ENCODE results near the gene TTF1. TPM values are rescaled to one million over a fixed set of nuclear protein-coding genes. Genes with fewer than 3 reads are reported as not detected.

Gene TTF1
- total RNA-seq, 1 experiment from 2014 or later: 26.9 TPM

DNA sequence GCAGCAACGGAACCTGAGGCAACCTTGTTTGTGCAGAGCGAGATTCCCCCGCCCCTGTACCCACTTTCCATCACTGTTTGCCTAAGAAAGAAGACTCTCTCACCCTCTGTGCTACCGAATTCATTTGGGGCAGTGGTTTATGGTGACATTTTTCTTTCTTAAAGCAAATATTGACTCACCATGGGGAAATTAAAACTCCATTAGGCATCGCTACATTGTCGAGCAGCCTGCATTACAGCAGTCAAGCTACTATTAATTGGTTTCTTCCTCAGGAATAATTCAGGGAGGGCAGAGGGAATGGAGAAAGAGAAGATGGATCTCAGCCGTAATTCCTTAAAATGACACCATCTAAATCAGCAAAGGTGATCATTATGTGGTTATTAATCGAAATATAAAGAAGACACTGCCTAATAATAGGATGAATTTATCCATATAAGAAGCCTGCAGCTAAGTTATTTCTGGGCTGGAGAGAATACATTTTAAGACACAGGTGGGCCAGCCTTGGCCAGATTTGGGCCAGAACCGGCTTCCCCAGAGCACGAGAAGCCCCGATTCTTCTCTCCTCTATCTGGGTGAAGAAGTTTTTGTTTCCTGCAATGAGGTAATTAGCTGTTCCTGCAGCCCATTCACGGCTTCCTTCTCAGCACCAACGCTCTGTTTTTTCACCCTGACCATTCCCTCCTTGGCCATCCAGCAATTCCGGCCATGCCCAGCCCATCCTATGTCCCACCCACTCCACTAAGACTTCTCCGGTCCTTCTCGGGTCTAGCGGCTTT, 20.2 kb upstream of the TTF1 start:
- no peak overlapping the region for H4K91ac ChIP-seq (ENCODE audit: insufficient read length, low read depth, low read length)
- DNase-seq: no peak
- H2BK20ac ChIP-seq (ENCODE audit: low read depth, low read length, poor library complexity, severe bottlenecking): no peak overlapping the region
- H2AFZ ChIP-seq (ENCODE audit: low read length): no peak overlapping the region
- H2AK5ac ChIP-seq (ENCODE audit: insufficient read length, low read length): no peak overlapping the region
- H3K4me2 ChIP-seq (ENCODE audit: insufficient read depth, insufficient read length, low read length): no peak overlapping the region
- H3K36me3 Mint-ChIP-seq (ENCODE audit: insufficient read depth in 1 of 3, low read depth in 3 of 3): no peaks in the 10 kb centered on the region
- peaks cover 25% of the 10 kb centered on the region for H3K27me3 Mint-ChIP-seq (ENCODE audit: low read depth)
- no peaks in the 10 kb centered on the region for H3K9me3 ChIP-seq (ENCODE audit: control insufficient read depth, low read depth, low read length)
- no peak overlapping the region for H3K9ac ChIP-seq (ENCODE audit: extremely low read depth, insufficient read length, low read length)
- H4K8ac ChIP-seq (replicated peaks; ENCODE audit: insufficient read length, low read depth, low read length): no peak overlapping the region
- H3K4me1 Mint-ChIP-seq: peaks cover 36 to 50% of the 10 kb centered on the region in 2 experiments
- no CpG with 5 or more reads among the region's 17 CpGs for WGBS (ENCODE audit: extremely low coverage, insufficient read length, low lambda C conversion rate)
- H3K23ac ChIP-seq (ENCODE audit: insufficient read length, low read depth, low read length): no peak overlapping the region
- H4K20me1 ChIP-seq (ENCODE audit: control insufficient read depth, insufficient read depth, insufficient read length): no peaks in the 10 kb centered on the region
- H4K5ac ChIP-seq (ENCODE audit: insufficient read length, low read depth, low read length): no peak overlapping the region
- H3T11ph ChIP-seq (ENCODE audit: low read length): no peak overlapping the region
- no peak overlapping the region for H2BK15ac ChIP-seq (ENCODE audit: low read depth, low read length)
- H3K14ac ChIP-seq (ENCODE audit: insufficient read depth, low read length): peak overlapping the region; percentile 17; the same call in 1 of the 2 replicates
- H2BK5ac ChIP-seq (ENCODE audit: insufficient read length, low read length): no peak overlapping the region
- H3K4me3 Mint-ChIP-seq: no peak overlapping the region; a peak in 1 of 5 replicates
- TF ChIP-seq, protein P1, sequence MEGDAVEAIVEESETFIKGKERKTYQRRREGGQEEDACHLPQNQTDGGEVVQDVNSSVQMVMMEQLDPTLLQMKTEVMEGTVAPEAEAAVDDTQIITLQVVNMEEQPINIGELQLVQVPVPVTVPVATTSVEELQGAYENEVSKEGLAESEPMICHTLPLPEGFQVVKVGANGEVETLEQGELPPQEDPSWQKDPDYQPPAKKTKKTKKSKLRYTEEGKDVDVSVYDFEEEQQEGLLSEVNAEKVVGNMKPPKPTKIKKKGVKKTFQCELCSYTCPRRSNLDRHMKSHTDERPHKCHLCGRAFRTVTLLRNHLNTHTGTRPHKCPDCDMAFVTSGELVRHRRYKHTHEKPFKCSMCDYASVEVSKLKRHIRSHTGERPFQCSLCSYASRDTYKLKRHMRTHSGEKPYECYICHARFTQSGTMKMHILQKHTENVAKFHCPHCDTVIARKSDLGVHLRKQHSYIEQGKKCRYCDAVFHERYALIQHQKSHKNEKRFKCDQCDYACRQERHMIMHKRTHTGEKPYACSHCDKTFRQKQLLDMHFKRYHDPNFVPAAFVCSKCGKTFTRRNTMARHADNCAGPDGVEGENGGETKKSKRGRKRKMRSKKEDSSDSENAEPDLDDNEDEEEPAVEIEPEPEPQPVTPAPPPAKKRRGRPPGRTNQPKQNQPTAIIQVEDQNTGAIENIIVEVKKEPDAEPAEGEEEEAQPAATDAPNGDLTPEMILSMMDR (conservative IDR thresholded peaks at IDR 0.05): no peak
- H3K56ac ChIP-seq (ENCODE audit: insufficient read length, low read depth, low read length): no peak overlapping the region
- no peak overlapping the region for H3K27ac ChIP-seq (ENCODE audit: insufficient read length, low read depth, low read length)
- no peaks in the 10 kb centered on the region for H3K79me1 ChIP-seq (ENCODE audit: insufficient read depth, low read depth, low read length, poor library complexity, severe bottlenecking)
- no peaks in the 10 kb centered on the region; the same call in 1 of the 2 replicates for H3K4me1 ChIP-seq (ENCODE audit: insufficient read depth, low read length)
- H3K4ac ChIP-seq (ENCODE audit: low read depth, low read length): no peak overlapping the region
- H2BK120ac ChIP-seq (ENCODE audit: low read depth, low read length, poor library complexity, severe bottlenecking): no peak overlapping the region
- H3K79me2 ChIP-seq (ENCODE audit: insufficient read depth, low read length): no peaks in the 10 kb centered on the region
- H3K27ac Mint-ChIP-seq: no peak overlapping the region
- H2BK12ac ChIP-seq (ENCODE audit: insufficient read length, low read depth, low read length): no peak overlapping the region
- H3K23me2 ChIP-seq (ENCODE audit: insufficient read length, low read depth, low read length, poor library complexity, severe bottlenecking): peaks cover 2% of the 10 kb centered on the region
- no peaks in the 10 kb centered on the region; a peak in 1 of 5 replicates for H3K9me3 Mint-ChIP-seq
- no peaks in the 10 kb centered on the region for H3K27me3 ChIP-seq (ENCODE audit: insufficient read depth, low read length)
- no peak overlapping the region for H3K18ac ChIP-seq (ENCODE audit: insufficient read length, low read depth, low read length)
